Body of pancreas (tissue), 4 donors: Measurements from ENCODE around the gene IL3.

Source experiments
- POLR2A ChIP-seq, 3 donors: fragments of 450-650 bp; IDR thresholded peaks; one replicate each; pipeline ENCODE4 v1.6.1; 2016; ENCODE audit warnings: antibody characterized with exemption in 3 of 3, mild to moderate bottlenecking in 2 of 3
- TF ChIP-seq, protein P1 (sequence below), 7 experiments: fragments of 450-650 bp in 4 of 7; fragments of 200-600 bp in 3 of 7; sonication (generic) in 3 of 7; IDR thresholded peaks; one replicate each; pipeline ENCODE4 v1.5.1; 2016 to 2019; ENCODE audit warnings: antibody characterized with exemption in 7 of 7

DNA sequence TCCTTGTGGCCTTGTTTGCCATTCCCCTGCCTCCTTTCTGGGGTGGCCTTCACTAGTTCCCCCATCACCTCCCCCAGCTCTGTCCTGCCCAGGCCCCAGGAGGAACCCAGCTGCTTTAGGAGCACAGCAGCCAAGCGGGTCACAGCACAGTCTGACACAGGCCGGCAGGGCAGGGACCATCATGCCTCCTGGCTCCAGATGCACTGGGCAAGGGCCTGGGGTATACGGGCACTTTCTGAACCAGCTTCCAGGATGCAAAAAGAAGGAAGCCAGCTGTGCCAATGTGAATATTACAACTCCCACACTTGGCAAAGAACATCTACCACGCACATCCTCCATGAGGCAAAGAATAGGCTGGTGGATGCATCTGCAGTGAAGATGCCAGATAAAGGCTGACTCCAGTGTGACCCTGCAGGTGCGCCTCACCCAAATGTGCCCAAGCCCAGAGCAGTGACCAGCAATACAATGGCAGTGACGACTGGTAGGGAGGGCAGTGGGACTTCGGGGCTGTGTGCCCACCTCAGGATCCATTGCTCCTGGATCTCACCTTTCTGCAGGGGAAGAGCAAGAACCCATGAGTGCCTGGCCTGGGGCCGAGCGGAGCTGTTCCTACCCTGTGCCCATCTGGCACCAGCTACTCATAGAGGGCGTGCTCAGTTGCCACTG lies 6.3 kb upstream of the IL3 start:
- TF ChIP-seq, protein P1, sequence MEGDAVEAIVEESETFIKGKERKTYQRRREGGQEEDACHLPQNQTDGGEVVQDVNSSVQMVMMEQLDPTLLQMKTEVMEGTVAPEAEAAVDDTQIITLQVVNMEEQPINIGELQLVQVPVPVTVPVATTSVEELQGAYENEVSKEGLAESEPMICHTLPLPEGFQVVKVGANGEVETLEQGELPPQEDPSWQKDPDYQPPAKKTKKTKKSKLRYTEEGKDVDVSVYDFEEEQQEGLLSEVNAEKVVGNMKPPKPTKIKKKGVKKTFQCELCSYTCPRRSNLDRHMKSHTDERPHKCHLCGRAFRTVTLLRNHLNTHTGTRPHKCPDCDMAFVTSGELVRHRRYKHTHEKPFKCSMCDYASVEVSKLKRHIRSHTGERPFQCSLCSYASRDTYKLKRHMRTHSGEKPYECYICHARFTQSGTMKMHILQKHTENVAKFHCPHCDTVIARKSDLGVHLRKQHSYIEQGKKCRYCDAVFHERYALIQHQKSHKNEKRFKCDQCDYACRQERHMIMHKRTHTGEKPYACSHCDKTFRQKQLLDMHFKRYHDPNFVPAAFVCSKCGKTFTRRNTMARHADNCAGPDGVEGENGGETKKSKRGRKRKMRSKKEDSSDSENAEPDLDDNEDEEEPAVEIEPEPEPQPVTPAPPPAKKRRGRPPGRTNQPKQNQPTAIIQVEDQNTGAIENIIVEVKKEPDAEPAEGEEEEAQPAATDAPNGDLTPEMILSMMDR (IDR thresholded peaks at IDR 0.05), result no peak
- no peak for TF ChIP-seq POLR2A (IDR thresholded peaks at IDR 0.05)
